Measurements from ENCODE around the gene PSMB2.

Gene PSMB2

DNA sequence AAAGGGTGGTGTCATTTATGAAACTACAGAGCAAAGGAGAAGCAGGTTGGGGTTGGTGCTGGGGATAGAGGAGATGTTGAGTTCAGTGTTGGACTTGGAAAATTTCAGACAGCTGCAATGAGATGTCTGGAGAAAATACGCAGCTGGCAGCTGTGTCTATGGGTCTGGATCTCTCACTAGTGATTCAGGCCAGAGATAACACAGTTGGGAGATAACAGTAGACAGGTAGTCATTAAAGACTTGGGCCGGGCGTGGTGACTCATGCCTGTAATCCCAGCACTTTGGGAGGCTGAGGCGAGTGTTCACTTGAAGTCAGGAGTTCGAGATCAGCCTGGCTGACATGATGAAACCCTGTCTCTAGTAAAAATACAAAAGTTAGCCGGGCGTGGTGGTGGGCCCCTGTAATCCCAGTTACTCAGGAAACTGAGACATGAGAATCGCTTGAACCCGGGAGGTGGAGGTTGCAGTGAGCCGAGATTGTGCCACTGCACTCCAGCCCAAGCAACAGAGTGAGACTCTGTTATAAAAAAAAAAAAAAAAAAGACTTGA is 70.7 kb downstream of the PSMB2 start:
- DNase-seq: no peak

- no peak for DNase-seq
Observed at GRCh38 chr1:35569936-35570335, 71.4 kb downstream of the PSMB2 start.

- peak; percentile 62 for DNase-seq
Observed at GRCh38 chr1:35568975-35569395, 72.3 kb downstream of the PSMB2 start.

GRCh38 chr1:35567947-35568558 is 73.3 kb downstream of the PSMB2 start:
- DNase-seq: no peak

DNA sequence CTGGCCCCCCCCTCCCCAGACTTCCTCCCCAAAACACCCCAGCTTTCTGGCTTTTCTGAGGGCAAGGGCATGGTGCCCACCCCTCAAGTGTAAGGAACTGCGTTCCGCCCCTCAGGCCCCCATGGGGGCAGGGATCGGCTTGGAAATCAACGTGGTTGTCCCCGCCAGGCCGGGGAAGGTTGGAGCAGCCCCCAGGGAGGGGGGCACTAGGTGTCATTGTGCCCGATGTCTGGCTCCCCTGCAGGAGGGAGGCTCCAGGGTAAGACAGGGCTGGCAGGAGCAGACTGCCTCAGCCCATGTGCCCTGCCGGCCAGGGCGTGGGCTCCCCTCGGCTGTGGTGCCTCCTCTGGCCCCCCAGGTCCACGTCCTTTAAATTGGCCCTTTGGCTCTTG is 75.6 kb downstream of the PSMB2 start:
- DNase-seq: no peak

DNA sequence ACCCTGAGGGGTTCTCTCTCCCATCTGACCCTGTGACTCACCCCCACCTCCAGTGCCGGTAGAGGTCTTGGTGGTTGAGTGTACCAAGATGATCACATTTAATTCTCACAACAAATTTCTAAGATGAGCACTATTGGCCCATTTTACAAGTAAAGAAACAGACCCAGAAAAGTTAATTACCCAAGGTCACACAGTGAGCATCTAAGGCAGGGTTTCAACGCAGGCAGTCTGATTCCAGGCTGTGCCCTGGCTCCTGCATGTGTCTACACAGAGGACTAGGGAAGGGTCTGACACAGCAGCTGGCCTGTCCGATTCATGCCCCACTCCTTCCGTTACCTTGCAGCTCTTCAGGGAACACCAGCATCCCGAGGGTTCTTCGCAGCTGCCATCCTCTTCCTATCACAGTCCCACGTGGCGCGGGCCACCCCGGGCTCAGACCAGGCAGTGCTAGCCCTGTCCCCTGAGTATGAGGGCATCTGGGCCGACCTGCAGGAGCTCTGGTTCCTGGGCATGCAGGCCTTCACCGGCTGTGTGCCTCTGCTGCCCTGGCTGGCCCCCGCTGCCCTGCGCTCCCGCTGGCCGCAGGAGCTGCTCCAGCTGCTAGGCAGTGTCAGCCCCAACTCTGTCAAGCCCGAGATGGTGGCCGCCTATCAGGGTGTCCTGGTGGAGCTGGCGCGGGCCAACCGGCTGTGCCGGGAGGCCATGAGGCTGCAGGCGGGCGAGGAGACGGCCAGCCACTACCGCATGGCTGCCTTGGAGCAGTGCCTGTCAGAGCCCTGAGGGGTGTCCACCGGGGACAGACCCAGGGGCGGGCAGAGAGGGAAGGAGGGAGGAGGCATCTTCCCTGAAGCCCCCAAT is 76.2 kb downstream of the PSMB2 start:
- no peak for DNase-seq

DNA sequence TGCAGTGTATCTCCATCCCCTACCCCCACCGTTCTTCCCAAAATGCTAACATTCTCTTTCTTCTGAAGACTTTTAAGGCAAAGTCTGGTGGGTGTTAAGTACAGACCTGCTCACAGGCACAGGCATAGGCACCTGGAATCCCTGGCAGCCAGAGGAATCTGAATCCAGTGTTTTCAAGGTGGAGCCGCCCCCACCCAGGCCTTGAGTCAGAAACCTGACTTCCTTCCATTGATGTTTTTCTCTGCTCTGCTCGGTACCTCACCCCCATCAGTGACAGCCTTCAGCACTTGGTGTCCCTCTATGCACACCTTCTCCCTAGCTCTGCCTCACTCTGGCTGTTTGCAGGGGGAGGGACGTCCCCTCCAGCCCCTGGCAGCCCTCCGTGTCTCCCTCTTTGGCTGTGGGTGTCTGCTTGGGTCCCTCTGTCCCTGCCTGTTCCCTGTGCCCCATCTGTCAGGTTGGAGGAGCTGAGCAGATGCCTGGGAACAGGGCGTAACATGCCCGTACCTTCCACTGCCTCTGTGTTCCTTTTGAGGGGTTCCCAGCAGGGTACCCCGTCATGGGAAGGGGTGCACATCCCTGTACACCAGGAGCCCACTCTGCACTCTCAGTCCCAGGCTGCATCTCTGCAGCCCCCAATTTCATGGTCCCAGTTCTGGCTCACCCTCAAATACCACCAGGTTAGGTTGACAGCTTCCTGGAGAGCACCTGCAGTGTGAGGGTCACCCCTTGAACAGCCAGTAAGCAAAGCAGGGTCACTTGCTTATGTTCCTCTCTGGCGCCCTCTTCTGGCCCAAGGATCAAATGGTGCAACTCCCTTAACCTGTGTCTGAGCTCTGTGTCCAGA is 77.1 kb downstream of the PSMB2 start:
- peak; percentile 80 for DNase-seq

- DNase-seq: no peak
Observed at GRCh38 chr1:35563166-35563565, 78.2 kb downstream of the PSMB2 start.

DNA sequence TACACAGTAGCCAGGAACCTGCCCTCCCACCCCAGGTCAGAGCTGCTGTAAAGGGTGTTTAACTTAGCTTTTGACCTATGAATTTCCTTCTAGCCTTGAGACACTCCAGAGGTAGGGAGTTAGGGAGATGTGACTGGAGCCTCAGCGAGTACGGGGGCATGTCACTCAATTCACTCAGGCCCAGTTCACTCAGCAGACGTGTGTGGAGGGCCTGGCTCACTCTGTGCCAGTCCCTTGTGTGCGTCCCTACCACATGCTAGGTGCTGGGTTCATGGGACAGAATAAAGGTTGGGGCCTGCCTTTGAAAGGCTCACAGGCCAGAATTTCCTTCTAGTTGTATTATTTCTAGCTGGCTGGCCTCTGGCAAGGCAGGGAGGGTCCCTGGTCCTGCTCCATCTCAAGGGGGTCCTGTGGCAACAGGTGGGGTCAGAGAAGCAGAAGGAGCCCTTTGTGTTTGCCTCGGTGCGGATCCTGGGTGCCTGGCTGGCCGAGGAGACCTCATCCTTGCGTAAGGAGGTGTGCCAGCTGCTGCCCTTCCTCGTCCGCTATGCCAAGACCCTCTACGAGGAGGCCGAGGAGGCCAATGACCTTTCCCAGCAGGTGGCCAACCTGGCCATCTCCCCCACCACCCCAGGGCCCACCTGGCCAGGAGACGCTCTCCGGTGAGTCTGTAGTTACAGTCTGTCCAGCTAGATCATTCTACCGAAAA is 79.2 kb downstream of the PSMB2 start:
- no peak for DNase-seq

- DNase-seq: no peak
Observed at GRCh38 chr1:35561297-35561971, 79.9 kb downstream of the PSMB2 start.

DNA sequence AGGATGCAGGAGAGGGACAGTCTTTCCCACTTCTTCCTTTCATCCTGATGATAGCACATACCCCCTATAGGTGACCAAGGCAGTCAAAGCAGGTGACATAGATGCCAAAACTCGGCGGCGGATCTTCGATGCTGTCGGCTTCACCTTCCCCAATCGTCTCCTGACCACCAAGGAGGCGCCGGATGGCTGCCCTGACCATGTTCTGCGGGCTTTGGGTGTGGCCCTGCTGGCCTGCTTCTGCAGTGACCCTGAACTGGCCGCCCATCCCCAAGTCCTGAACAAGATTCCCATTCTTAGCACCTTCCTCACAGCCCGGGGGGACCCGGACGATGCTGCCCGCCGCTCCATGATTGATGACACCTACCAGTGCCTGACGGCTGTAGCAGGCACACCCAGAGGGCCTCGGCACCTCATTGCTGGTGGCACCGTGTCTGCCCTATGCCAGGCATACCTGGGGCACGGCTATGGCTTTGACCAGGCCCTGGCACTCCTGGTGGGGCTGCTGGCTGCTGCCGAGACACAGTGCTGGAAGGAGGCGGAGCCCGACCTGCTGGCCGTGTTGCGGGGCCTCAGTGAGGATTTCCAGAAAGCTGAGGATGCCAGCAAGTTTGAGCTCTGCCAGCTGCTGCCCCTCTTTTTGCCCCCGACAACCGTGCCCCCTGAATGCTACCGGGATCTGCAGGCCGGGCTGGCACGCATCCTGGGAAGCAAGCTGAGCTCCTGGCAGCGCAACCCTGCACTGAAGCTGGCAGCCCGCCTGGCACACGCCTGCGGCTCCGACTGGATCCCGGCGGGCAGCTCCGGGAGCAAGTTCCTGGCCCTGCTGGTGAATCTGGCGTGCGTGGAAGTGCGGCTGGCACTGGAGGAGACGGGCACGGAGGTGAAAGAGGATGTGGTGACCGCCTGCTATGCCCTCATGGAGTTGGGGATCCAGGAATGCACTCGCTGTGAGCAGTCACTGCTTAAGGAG is 80.8 kb downstream of the PSMB2 start:
- DNase-seq: no peak

DNA sequence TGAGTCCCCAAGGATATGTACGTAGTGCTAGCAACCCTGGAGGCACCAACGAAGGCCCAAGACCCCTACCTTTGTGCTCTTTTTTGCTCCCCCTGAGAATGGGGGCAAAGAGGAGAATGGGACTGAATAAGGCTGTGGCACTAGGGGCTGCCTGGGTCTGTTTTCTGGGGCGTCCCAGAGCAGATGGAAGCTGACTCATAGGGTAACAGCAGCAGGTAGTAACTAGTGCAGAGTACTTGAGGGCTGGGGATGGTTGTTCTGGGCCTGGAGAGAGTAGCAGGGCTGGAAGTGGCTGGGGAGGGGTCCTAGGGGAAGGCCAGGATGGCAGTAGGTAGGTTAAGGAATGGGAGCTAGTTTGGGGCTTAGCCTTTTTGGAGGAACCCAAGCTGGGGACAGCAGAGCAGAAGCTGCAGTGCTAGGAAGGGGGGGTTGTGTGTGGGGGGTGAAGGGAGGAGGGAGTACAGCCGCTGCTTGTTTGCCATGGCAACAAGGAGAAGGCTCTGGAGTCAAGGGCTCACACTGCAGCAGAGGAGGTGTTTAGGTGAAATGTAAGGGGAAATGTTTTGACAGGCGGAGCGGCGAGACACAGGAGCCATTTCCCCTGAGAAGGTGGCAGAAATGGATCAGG is 81.9 kb downstream of the PSMB2 start:
- no peak for DNase-seq

GRCh38 chr1:35558374-35559316 is 82.7 kb downstream of the PSMB2 start:
- DNase-seq: no peak

- DNase-seq: peak; percentile 94
Observed at GRCh38 chr1:35557611-35558373, 83.5 kb downstream of the PSMB2 start, which contains the start of gene NCDN. TSS of gene NCDN (plus strand) at chr1:35557799. CDS start at chr1:35558191, 392 bp downstream.

DNA sequence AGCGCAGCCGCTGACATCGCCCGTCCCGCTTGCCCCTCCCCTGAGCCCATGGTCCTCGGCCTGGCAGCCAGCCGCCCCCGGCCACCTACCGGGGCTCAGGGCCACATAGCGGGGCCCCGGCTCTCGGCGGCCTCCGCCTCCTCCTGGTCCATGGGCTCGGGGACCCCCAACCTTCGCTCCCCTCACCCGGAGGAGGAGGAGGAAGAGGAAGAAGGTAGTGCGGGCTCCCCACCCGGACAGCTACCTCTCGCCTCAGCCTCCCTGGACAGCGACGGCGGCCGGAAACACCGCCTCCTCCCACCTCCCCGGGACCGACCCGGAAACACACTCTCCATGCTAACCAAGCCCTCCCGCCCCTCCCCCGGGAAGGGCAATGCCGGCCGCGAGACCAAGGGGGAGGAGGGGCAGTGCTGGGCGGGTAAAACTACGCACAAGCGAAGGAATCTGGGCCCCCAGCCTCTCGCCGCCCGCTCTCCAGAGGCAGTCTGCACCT is 84.2 kb downstream of the PSMB2 start, which contains the start of gene KIAA0319L:
Gene KIAA0319L, minus strand, starts transcription at position 286 of the 493 bp plus-strand sequence. CDS start 2,912 bp downstream, outside the sequence.
- no peak for DNase-seq

GRCh38 chr1:35556484-35557117 is 84.7 kb downstream of the PSMB2 start:
- DNase-seq: no peak
